ENCODE data around the gene SLC16A12. TPM values are rescaled to one million over a fixed set of nuclear protein-coding genes. Genes with fewer than 3 reads are reported as not detected.

SLC16A12 gene
- total and polyA plus RNA-seq, 5 donors from 2014 or later: not detected

DNA sequence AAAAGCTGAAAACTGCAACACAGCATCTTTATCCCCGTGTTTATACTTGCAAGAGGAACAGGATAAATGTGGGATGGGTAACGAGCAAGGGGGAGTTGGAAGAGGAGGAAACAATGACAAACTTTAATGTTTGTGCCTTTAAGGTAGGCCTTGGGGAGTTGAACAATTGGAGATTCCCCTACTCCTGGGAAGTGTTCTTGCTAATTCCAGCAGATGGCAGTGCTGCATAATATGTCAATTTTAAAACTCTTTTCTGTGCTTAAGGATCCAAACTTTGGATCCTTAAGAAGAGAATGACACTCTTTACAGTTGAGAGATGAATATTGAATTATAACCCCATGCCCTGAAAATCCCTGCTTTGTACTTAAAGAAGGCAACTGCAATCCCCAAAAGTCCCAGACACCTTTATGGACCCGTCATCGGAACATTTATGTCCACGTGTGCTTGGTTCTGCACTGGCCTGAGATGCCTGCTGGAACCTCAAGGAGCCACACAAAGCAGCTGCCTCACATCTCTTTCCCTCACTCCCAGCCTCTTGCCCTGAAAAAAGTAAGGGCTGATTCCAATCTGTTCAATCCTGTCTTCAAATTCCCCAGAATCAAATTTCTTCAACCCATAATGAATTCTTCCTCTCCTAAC lies 109.0 kb downstream of the SLC16A12 start:
- H3K4me1 ChIP-seq (ENCODE audit: control insufficient read depth, insufficient read depth, low read length, poor library complexity, severe bottlenecking): no peaks in the 10 kb centered on the region
- no peak overlapping the region for H3K27ac Mint-ChIP-seq

DNA sequence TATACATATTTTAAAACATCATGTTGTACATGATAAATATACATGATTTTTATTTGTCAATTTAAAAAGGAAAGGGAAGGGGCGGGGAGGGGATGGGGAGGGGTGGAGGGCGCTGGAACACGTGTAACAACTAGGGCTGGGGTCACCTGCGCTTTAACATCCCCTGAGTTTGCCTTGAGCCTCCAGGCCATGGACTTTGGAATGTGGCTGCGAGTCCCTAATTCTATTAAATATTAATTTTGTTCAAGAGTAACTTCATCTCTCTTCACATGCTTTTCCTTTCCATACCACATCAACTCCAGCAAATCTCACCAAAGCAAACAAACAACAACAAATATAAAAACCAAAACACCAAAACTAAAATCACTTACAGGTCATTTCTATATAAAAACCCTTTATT lies 110.4 kb downstream of the SLC16A12 start:
- peaks cover 6% of the 10 kb centered on the region for H3K27me3 ChIP-seq (ENCODE audit: control insufficient read depth, insufficient read depth, low read length)
- Mint-ChIP-seq H3K36me3 (peaks cover 4% of the 10 kb centered on the region), H3K4me3 (peak overlapping the region in 1 of 4 donors; percentile 10), H3K27ac (peak overlapping the region in 1 of 3 donors; percentile 25), H3K4me1 (peaks cover 0 to 22% (median 19%) of the 10 kb centered on the region in 4 donors), H3K27me3 (peaks cover 15% of the 10 kb centered on the region), H3K9me3 (no peaks in the 10 kb centered on the region)
- ATAC-seq (ENCODE audit: low read depth in 2 of 2): no peak
- H3K36me3 ChIP-seq (ENCODE audit: control insufficient read depth, insufficient read depth, low read length): peaks cover 12% of the 10 kb centered on the region
- no peak for DNase-seq
- H3K27ac ChIP-seq (ENCODE audit: insufficient read depth, low read length, poor library complexity, severe bottlenecking): no peak overlapping the region
- no peaks in the 10 kb centered on the region for H3K4me1 ChIP-seq (ENCODE audit: control insufficient read depth, insufficient read depth, low read length, poor library complexity, severe bottlenecking)
- no peaks in the 10 kb centered on the region for H3K9me3 ChIP-seq (ENCODE audit: control insufficient read depth in 2 of 2, low read length in 2 of 2)
- H3K4me3 ChIP-seq (ENCODE audit: low read depth, low read length): no peak overlapping the region

More for the DNA sequence above, 109.0 kb downstream of the SLC16A12 start:
- Mint-ChIP-seq H3K9me3 (no peaks in the 10 kb centered on the region), H3K27me3 (peaks cover 19% of the 10 kb centered on the region), H3K4me3 (peak overlapping the region in 1 of 4 donors; percentile 44), H3K36me3 (no peaks in the 10 kb centered on the region), H3K4me1 (peaks cover 0 to 14% (median 9%) of the 10 kb centered on the region in 4 donors)
- peak in 1 of 2 donors; percentile 34 for ATAC-seq (ENCODE audit: low read depth in 2 of 2)
- no peaks in the 10 kb centered on the region for H3K9me3 ChIP-seq (ENCODE audit: control insufficient read depth in 2 of 2, low read length in 2 of 2)
- peaks cover 6% of the 10 kb centered on the region for H3K27me3 ChIP-seq (ENCODE audit: control insufficient read depth, insufficient read depth, low read length)
- H3K27ac ChIP-seq (ENCODE audit: insufficient read depth, low read length, poor library complexity, severe bottlenecking): no peak overlapping the region
- no peak overlapping the region for H3K4me3 ChIP-seq (ENCODE audit: low read depth, low read length)
- H3K36me3 ChIP-seq (ENCODE audit: control insufficient read depth, insufficient read depth, low read length): peaks cover 5% of the 10 kb centered on the region
- peak in 2 of 3 donors; percentile 15 to 51 for DNase-seq

DNA sequence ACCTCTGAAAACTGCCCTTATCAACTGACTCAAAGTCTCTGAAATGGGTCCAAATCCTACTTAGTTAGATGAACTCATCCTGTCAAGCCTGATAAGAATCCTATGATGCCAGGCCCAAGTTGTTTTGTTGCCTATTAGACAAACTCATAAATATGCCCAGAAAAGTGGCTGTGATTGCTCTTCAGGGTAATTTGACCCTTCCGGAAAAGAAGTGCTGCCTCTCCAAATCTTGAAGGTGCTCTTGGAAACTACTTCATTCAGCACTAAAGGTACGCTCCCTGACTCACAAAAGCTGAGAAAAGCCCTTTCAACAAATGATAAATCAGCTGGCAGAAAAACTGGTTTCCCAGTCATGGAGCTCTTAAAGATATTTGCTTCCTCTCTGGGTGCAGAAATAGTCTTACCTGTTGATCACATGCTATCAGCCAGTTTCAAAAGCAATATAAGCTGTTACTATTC lies 114.3 kb downstream of the SLC16A12 start:
- DNase-seq (no peak), ATAC-seq (ENCODE audit: low read depth in 2 of 2) (no peak)
- Mint-ChIP-seq H3K4me1 (peaks cover 29 to 55% (median 46%) of the 10 kb centered on the region in 4 donors), H3K36me3 (peaks cover 12% of the 10 kb centered on the region), H3K4me3 (peak overlapping the region in 1 of 4 donors; percentile 13), H3K9me3 (no peaks in the 10 kb centered on the region), H3K27me3 (no peaks in the 10 kb centered on the region), H3K27ac (peak overlapping the region in 1 of 3 donors; percentile 6)
- Histone ChIP-seq H3K9me3 (ENCODE audit: control insufficient read depth in 2 of 2, low read length in 2 of 2) (no peaks in the 10 kb centered on the region), H3K27ac (ENCODE audit: insufficient read depth, low read length, poor library complexity, severe bottlenecking) (no peak overlapping the region), H3K36me3 (ENCODE audit: control insufficient read depth, insufficient read depth, low read length) (peaks cover 31% of the 10 kb centered on the region), H3K27me3 (ENCODE audit: control insufficient read depth, insufficient read depth, low read length) (no peaks in the 10 kb centered on the region), H3K4me1 (ENCODE audit: control insufficient read depth, insufficient read depth, low read length, poor library complexity, severe bottlenecking) (peaks cover 34% of the 10 kb centered on the region), H3K4me3 (ENCODE audit: low read depth, low read length) (no peak overlapping the region)

DNA sequence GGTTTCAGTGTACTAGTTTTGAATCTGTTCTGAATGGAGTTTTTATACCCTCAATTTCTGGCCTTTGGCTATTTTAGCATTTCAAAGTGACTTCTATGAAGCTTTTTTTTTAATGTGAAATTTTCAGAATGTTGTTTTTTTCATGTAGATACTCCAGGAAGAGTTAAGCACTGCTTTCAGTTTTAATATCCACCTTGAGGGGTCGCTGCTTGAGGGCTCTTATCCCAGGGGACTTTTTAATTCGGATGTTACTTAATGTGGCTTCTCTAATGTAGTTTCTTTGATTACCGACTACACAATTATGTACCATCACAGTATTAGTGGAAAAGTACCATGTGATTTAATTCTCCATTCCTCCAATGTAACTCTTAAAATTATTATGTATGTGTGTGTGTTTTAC lies 115.8 kb downstream of the SLC16A12 start:
- Mint-ChIP-seq H3K27ac (no peak overlapping the region), H3K36me3 (peaks cover 12% of the 10 kb centered on the region), H3K9me3 (no peaks in the 10 kb centered on the region), H3K4me1 (peaks cover 31 to 65% (median 51%) of the 10 kb centered on the region in 4 donors), H3K4me3 (peak overlapping the region; percentile 40 to 59 (median 49)), H3K27me3 (no peaks in the 10 kb centered on the region)
- DNase-seq (peak in 2 of 3 donors; percentile 20 to 32), ATAC-seq (ENCODE audit: low read depth in 2 of 2) (no peak)
- Histone ChIP-seq H3K27ac (ENCODE audit: insufficient read depth, low read length, poor library complexity, severe bottlenecking) (peak overlapping the region; percentile 33), H3K4me3 (ENCODE audit: low read depth, low read length) (peak overlapping the region; percentile 53), H3K4me1 (ENCODE audit: control insufficient read depth, insufficient read depth, low read length, poor library complexity, severe bottlenecking) (peaks cover 43% of the 10 kb centered on the region), H3K36me3 (ENCODE audit: control insufficient read depth, insufficient read depth, low read length) (peaks cover 31% of the 10 kb centered on the region), H3K9me3 (ENCODE audit: control insufficient read depth in 2 of 2, low read length in 2 of 2) (no peaks in the 10 kb centered on the region), H3K27me3 (ENCODE audit: control insufficient read depth, insufficient read depth, low read length) (no peaks in the 10 kb centered on the region)

DNA sequence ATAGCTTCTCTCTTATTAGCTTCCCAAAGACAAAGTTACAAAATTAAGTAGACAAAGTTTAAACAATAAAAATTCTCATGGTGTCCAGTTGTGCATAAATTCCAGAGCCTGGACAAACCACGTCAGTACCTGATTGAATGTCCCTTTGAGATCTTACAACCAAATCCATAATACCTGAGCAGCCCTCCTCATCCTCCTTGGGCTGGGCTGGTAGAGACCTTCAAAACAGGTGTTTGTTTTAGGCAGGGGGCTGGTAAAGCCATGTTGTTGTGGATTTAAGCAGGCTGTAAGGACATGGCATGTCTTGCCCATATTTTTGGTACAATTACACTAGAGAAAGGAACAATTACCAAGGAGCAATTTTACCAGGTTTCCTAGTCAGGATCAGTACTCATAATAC lies 118.9 kb downstream of the SLC16A12 start:
- Histone ChIP-seq H3K27me3 (ENCODE audit: control insufficient read depth, insufficient read depth, low read length) (no peaks in the 10 kb centered on the region), H3K36me3 (ENCODE audit: control insufficient read depth, insufficient read depth, low read length) (peaks cover 28% of the 10 kb centered on the region), H3K27ac (ENCODE audit: insufficient read depth, low read length, poor library complexity, severe bottlenecking) (peak overlapping the region; percentile 59), H3K4me1 (ENCODE audit: control insufficient read depth, insufficient read depth, low read length, poor library complexity, severe bottlenecking) (peaks cover 51% of the 10 kb centered on the region), H3K9me3 (ENCODE audit: control insufficient read depth in 2 of 2, low read length in 2 of 2) (no peaks in the 10 kb centered on the region), H3K4me3 (ENCODE audit: low read depth, low read length) (peak overlapping the region; percentile 66)
- Mint-ChIP-seq H3K9me3 (peaks cover 0 to 3% (median 0%) of the 10 kb centered on the region in 7 donors), H3K4me3 (peak overlapping the region; percentile 94 to 99 (median 96)), H3K27ac (peak overlapping the region; percentile 98 to 99 (median 99)), H3K27me3 (no peaks in the 10 kb centered on the region), H3K36me3 (peaks cover 12% of the 10 kb centered on the region), H3K4me1 (peaks cover 37 to 80% (median 50%) of the 10 kb centered on the region in 4 donors)
- no peak for ATAC-seq (ENCODE audit: low read depth in 2 of 2)
- no peak for DNase-seq

DNA sequence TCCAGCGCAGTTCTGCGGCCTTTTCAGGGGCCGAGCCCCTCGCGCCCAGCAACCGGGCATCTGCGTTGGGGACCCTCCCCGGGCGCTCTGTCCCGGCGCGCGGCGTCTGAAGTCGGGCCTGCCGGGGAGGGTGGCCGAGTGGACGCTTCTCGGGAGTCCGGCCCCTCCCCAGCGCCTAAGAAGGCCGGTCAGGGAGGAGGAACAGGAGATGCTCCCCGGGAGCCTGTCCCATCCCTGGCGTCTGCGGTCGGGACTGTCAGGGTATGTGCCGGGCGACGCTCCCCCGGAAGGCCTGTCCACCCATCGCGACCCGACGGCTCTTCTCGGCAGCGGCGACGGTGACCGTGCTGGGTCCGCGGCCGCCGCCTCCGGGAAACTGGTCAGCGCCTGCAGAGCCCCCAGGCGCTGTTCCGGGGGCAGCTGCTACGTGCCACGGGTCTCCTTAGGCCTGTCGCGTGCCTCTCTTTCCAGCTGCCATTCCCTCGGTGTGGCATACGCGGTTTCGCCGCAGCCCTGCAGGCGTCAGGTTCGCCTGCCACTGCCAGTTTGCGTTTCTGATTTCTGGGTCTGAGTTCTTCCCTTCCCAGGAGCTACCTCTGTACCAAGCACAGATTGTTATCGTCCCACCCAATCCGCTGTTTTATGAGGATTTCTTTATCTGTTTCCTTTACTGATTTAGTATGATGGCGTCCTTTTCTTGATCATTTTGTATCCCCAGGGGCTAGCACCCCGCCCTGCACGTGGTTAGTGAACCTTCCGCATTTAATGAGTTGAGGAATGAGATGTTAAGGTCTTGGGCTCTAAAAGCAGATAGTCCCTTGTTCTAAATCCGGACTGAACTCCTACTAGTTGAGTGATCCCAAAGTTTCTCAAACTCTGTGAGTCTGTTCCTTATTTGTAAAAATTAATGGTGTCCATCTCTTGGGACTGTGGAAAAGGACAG lies 120.2 kb downstream of the SLC16A12 start:
- DNase-seq (peak; percentile 18 to 62 (median 45)), ATAC-seq (ENCODE audit: low read depth in 2 of 2) (peak; percentile 25 to 33)
- Mint-ChIP-seq H3K4me1 (peaks cover 34 to 80% (median 47%) of the 10 kb centered on the region in 4 donors), H3K27ac (peak overlapping the region; percentile 99), H3K9me3 (peaks cover 0 to 3% (median 0%) of the 10 kb centered on the region in 7 donors), H3K4me3 (peak overlapping the region; percentile 94 to 99 (median 96)), H3K36me3 (peaks cover 10% of the 10 kb centered on the region), H3K27me3 (no peaks in the 10 kb centered on the region)
- Histone ChIP-seq H3K27me3 (ENCODE audit: control insufficient read depth, insufficient read depth, low read length) (no peaks in the 10 kb centered on the region), H3K36me3 (ENCODE audit: control insufficient read depth, insufficient read depth, low read length) (peaks cover 19% of the 10 kb centered on the region), H3K4me1 (ENCODE audit: control insufficient read depth, insufficient read depth, low read length, poor library complexity, severe bottlenecking) (peaks cover 51% of the 10 kb centered on the region), H3K4me3 (ENCODE audit: low read depth, low read length) (peak overlapping the region; percentile 99), H3K9me3 (ENCODE audit: control insufficient read depth in 2 of 2, low read length in 2 of 2) (no peaks in the 10 kb centered on the region), H3K27ac (ENCODE audit: insufficient read depth, low read length, poor library complexity, severe bottlenecking) (peak overlapping the region; percentile 90)

DNA sequence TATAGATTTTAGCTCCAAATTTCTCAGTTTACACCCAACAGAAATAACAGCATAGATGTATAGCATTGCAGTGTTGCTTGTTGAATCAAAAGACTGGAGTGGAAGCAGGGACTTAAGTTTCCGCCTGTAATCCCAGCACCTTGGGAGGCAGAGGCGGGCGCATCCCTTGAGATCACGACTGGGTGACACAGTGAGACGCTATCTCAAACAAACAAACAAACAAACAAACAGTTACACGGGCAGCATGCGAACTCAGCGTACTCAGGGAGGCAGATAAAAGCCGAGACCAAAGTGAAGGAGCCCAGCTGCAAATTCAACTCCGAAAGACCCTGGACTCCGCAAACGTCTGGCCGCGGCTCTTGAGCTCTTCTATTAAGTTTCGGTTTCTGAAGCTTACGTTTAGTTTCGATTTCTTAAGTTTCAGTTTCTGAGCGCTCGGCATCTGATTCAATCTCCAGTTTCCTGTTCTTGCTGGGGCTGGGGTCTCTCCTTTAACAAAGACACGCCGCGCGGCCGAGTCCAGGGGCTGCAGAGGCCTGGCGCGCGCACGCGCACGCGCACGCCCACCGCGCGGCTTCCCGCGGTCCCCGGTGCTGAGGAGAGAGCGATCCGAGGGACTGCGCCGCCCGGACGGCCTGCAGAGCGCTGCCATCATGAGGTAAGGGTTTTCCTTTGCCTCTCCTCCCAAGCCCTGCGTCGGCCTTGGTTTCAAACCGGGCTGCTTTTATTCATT lies 121.1 kb downstream of the SLC16A12 start, which contains the start of gene IFIT5:
IFIT5 (plus strand) TSS at position 423 of the 733 bp plus-strand sequence; CDS start at position 654, 231 bp downstream.
- Mint-ChIP-seq H3K4me1 (peaks cover 31 to 78% (median 43%) of the 10 kb centered on the region in 4 donors), H3K36me3 (peaks cover 12% of the 10 kb centered on the region), H3K9me3 (peaks cover 0 to 3% (median 0%) of the 10 kb centered on the region in 7 donors), H3K27ac (peak within 1 kb of the TSS; percentile 99 to 100 (median 99)), H3K27me3 (no peaks in the 10 kb centered on the region), H3K4me3 (peak within 1 kb of the TSS; percentile 94 to 99 (median 96))
- DNase-seq: peak; percentile 60 to 89 (median 81)
- Histone ChIP-seq H3K4me3 (ENCODE audit: low read depth, low read length) (peak within 1 kb of the TSS; percentile 99), H3K9me3 (ENCODE audit: control insufficient read depth in 2 of 2, low read length in 2 of 2) (no peaks in the 10 kb centered on the region), H3K27ac (ENCODE audit: insufficient read depth, low read length, poor library complexity, severe bottlenecking) (peak within 1 kb of the TSS; percentile 90), H3K4me1 (ENCODE audit: control insufficient read depth, insufficient read depth, low read length, poor library complexity, severe bottlenecking) (peaks cover 48% of the 10 kb centered on the region), H3K36me3 (ENCODE audit: control insufficient read depth, insufficient read depth, low read length) (peaks cover 19% of the 10 kb centered on the region), H3K27me3 (ENCODE audit: control insufficient read depth, insufficient read depth, low read length) (no peaks in the 10 kb centered on the region)
- ATAC-seq (ENCODE audit: low read depth in 2 of 2): peak; percentile 68 to 75

All from CD4-positive, CD25-positive, alpha-beta regulatory T cell (primary cell).